ENCODE data around the gene NLN.

Gene NLN

GRCh38 chr5:65808818-65809217 lies 86.8 kb downstream of the NLN start:
- no peak for DNase-seq (ENCODE audit: low read depth)

GRCh38 chr5:65809817-65810531 lies 88.0 kb downstream of the NLN start:
- no peak for DNase-seq (ENCODE audit: low read depth)

GRCh38 chr5:65811004-65811403 lies 89.0 kb downstream of the NLN start:
- no peak for DNase-seq (ENCODE audit: low read depth)

GRCh38 chr5:65811885-65812284 lies 89.9 kb downstream of the NLN start:
- no peak for DNase-seq (ENCODE audit: low read depth)

- no peak for DNase-seq (ENCODE audit: low read depth)
Observed at GRCh38 chr5:65812648-65813047, 90.6 kb downstream of the NLN start.

DNA sequence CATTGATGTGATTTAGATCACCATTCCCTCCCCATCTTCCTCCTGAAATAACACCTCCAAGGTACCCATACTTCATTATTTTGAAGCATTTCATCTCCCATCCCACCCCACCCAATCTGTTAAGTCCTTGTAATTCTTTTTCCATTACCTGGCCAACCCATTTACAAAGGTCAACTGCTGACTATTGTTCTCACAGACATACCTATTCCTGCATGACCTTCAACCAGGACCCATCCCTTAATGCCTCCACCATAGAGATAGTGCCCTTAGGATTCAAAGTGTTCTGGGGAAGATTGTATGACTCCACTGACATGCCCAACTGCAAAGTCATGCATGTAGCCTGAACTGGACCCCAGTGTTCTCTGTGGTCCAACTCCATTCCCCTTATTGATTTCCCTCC lies 91.2 kb downstream of the NLN start:
- no peak for DNase-seq (ENCODE audit: low read depth)

DNA sequence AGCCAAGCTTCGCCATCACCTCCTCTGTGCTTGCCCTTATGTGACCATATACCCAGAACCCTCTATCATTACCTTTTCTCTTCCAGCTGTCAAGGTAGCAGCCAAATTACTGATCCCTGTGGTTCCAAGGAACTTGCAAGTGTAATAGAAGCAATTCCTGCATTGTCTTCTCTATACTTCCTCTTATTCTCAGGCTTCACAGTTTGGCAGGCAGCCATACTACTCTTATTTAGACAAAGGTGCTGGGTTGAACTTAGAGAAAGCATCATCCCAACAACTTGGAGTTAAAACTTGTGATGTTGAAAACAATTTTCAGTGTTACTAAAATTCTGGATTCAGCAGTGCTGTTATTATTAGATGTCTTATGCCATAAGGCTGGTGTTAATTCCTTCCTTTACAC lies 93.2 kb downstream of the NLN start:
- DNase-seq (ENCODE audit: low read depth) = no peak

DNA sequence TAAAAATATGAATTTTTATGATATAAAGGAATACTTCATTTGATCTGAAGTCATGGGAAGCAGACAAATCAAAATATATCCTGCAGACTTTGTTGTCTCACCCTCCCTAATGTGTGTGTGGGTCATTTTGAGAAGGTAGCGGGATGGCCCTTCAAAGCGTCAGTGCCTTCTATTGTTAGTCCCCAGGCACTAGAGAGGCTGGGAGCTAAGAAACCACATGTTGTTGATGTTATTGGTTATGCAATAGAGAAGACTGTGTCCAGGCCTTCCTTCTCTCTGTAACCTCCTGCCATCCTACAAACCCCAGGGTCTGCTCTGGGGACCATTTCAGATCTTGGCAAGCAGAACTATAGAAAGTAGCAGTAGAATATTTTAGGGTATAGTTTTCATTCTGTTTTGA lies 94.7 kb downstream of the NLN start:
- no peak for DNase-seq (ENCODE audit: low read depth)

GRCh38 chr5:65817931-65818330 lies 95.9 kb downstream of the NLN start:
- DNase-seq (ENCODE audit: low read depth) = no peak

DNA sequence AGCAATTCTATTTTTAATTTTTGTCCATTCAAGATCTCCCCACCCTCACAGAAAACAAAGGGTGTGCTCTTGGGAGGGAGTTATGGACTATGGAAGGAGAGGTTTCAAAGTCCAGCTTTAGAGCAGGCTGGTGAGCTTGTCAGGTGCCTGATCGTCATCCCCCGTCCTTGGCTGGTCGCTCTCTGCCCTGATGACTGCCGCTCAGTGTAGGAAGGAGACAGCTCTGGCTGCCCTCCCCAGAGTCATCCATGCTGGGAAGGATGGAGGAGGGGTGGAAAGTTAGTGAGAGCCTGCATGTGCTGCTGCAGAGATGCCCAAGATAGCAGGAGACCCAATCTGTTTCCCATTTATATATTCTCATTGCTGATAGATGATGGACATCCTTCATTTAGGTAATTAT lies 96.6 kb downstream of the NLN start:
- DNase-seq (ENCODE audit: low read depth) = no peak

GRCh38 chr5:65819215-65819904 lies 97.4 kb downstream of the NLN start:
- no peak for DNase-seq (ENCODE audit: low read depth)

GRCh38 chr5:65819905-65820240 lies 97.9 kb downstream of the NLN start:
- DNase-seq (ENCODE audit: low read depth) = no peak

- DNase-seq (ENCODE audit: low read depth) = no peak
Observed at GRCh38 chr5:65820373-65820772, 98.4 kb downstream of the NLN start.

DNA sequence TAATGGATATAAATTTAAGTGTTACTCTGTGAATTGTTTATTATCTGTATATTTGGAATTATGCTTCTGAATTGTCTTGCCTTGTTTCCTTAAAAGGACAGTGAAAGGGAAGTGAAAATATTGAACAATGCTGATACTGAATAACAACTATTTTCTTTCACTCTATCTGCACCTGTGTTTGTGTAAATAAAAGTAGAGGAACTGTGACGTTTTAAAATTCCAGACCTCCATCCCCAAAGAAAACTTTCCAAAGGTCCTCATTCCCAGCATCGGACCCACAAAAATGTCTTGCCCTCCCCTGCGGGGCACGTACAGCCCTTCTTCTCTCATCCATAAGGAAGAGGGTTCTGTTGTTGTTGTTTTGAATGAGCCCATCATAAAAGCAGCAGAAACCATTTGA lies 100.0 kb downstream of the NLN start:
- no peak for DNase-seq (ENCODE audit: low read depth)

DNA sequence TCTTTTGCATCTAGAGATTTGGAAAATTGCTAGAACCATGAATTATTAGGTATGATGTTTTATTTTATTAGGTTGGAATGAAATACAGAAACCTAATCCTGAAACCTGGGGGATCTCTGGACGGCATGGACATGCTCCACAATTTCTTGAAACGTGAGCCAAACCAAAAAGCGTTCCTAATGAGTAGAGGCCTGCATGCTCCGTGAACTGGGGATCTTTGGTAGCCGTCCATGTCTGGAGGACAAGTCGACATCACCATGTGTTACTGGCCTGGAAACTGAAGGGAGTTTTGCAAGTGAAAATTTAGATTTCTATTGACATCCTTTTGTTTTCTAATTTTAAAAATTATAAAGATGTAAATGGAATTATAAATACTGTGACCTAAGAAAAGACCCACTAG lies 100.7 kb downstream of the NLN start:
- no peak for DNase-seq (ENCODE audit: low read depth)

GRCh38 chr5:65823204-65823603 lies 101.2 kb downstream of the NLN start:
- no peak for DNase-seq (ENCODE audit: low read depth)

- no peak for DNase-seq (ENCODE audit: low read depth)
Observed at GRCh38 chr5:65823845-65824445, 101.9 kb downstream of the NLN start.

DNA sequence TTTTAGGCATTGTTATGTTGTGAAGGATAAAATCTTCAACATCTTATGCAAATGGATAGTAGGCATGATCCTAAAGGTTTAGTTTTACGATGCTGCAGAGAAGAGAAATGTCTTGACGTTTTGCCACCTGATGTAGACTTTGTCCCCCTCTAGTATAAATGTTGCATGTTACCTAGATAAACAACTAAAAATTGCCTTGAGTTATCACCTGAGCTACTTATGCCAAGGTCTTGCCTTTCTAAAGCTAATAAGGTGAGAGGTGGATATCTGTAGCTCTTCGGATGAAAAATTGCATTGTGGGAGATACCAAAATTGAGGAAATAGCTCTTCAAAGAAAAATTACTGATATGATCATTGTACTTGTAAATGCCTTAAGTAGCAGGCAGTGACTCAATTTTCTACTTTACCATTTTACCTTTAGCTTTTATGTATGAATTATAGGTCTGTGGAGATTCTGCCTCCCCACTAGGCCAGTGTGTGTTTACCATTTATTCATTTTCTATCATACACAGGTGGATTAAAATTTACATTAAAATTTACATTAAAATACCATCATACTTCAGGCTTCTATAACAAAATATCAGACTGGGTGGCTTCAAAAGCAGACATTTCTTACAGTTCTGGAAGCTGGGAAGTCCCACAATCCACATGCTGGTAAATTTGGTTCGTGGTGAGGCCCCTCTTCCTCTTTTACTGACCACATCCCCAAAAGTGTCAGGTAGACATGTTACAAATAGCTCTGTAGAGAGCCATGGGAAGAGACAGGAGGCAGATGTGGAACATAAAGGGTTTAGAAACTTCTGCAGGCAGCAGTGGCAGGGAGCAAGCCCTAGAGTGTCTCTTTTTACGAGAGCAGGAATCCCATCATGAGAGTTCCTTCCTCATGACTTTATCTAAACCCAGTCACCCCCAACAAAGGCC lies 103.7 kb downstream of the NLN start:
- DNase-seq (ENCODE audit: low read depth) = no peak

GRCh38 chr5:65828022-65828896 lies 106.3 kb downstream of the NLN start:
- no peak for DNase-seq (ENCODE audit: low read depth)

- DNase-seq (ENCODE audit: low read depth) = no peak
Observed at GRCh38 chr5:65830856-65831255, 108.9 kb downstream of the NLN start.

DNA sequence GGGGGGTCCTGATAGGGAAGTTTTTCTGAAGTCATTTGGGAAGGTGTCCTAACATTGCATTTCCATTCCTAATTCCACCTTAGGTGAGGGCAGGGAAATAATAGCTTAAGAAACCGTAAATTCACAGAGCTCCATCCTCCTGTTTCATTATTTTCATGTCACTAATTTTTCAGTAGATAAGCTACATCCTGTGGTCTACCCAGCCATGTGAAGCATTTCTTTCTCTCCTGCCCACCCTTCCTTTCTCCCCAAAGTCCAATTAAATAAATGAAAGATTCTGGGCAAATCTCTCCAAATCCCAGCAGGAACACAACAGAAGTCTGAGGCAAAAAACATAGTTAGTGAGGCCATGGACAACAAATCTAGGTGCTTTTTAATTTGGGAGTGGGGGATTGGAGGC lies 109.3 kb downstream of the NLN start:
- no peak for DNase-seq (ENCODE audit: low read depth)

DNA sequence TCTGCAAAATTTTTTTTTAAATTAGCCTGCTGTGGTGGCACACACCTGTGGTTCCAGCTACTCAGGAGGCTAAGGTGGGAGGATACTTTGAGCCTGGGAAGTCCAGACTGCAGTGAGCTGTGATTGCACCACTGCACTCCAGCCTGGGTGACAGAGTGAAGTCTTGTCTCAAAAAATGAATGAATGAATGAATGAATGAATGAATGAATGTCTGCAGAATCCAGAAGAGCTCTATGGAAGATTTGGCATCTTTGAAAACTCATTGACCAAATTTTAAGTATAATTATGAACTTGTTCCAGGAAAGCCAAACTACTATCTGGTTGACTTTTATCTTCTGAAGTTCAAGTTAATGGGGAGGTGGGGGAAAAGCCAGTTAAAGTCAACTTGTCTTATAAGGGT lies 110.1 kb downstream of the NLN start:
- DNase-seq (ENCODE audit: low read depth) = no peak

Data from stimulated activated CD8-positive, alpha-beta memory T cell treated with anti-CD3 and anti-CD28 coated beads, Interleukin-12 subunit alpha, Interleukin-12 subunit beta, amount 100 ng/mL, for 1 hour (primary cell).